Hepatocyte (in vitro differentiated cells): ENCODE measurements around the gene WDR6. TPM values are rescaled to one million over a fixed set of nuclear protein-coding genes. Genes with fewer than 3 reads are reported as not detected.

ENCODE experiments used
- DNase-seq: peaks from one replicate; pipeline ENCODE4 v3.0.0-alpha.2; 2016; ENCODE audit warnings: low spot score
- H2AFZ ChIP-seq: fragments of 200-600 bp; sonication (generic); 2 replicates; pipeline ENCODE4 v1.6.0; 2016; ENCODE audit warnings: antibody characterized with exemption, mild to moderate bottlenecking
- H3K27ac ChIP-seq: fragments of 200-600 bp; sonication (generic); 2 replicates; pipeline ENCODE4 v1.5.1; 2016; ENCODE audit warnings: mild to moderate bottlenecking
- H3K27me3 ChIP-seq: fragments of 200-600 bp; sonication (generic); 2 replicates; pipeline ENCODE4 v1.6.1; 2016
- H3K36me3 ChIP-seq: fragments of 200-600 bp; sonication (generic); replicated peaks from 2 replicates; pipeline ENCODE4 v1.5.1; 2016; ENCODE audit warnings: low read depth; ENCODE audit not compliant: insufficient read depth
- H3K4me1 ChIP-seq: fragments of 200-600 bp; sonication (generic); 2 replicates; pipeline ENCODE4 v1.5.1; 2016; ENCODE audit warnings: mild to moderate bottlenecking, moderate library complexity; ENCODE audit not compliant: insufficient read depth
- H3K4me2 ChIP-seq: fragments of 200-600 bp; sonication (generic); 2 replicates; pipeline ENCODE4 v1.6.0; 2016
- H3K4me3 ChIP-seq: fragments of 200-600 bp; sonication (generic); 2 replicates; pipeline ENCODE4 v1.5.1; 2016; ENCODE audit warnings: mild to moderate bottlenecking
- H3K79me2 ChIP-seq: fragments of 200-600 bp; sonication (generic); 2 replicates; pipeline ENCODE4 v1.6.0; 2017; ENCODE audit warnings: mild to moderate bottlenecking
- H3K9me2 ChIP-seq: fragments of 200-600 bp; sonication (generic); replicated peaks from 2 replicates; pipeline ENCODE4 v1.6.0; 2017; ENCODE audit warnings: mild to moderate bottlenecking; ENCODE audit not compliant: insufficient read depth
- H3K9me3 ChIP-seq: fragments of 200-600 bp; sonication (generic); 2 replicates; pipeline ENCODE4 v1.5.1; 2016; ENCODE audit warnings: low read depth, mild to moderate bottlenecking
- H4K20me1 ChIP-seq: fragments of 200-600 bp; sonication (generic); 2 replicates; pipeline ENCODE4 v1.6.0; 2016; ENCODE audit warnings: mild to moderate bottlenecking; ENCODE audit not compliant: insufficient read depth, poor library complexity, severe bottlenecking
- EZH2 ChIP-seq: fragments of 200-600 bp; sonication (generic); IDR thresholded peaks from 2 replicates; pipeline ENCODE4 v1.6.1; 2016; ENCODE audit warnings: antibody characterized with exemption, mild to moderate bottlenecking, borderline replicate concordance
- EZH2phosphoT487 ChIP-seq: fragments of 200-600 bp; sonication (generic); IDR thresholded peaks from one replicate; pipeline ENCODE4 v1.6.1; 2018; ENCODE audit warnings: antibody characterized with exemption, mild to moderate bottlenecking, low read depth, moderate library complexity; ENCODE audit not compliant: unreplicated experiment, severe bottlenecking
- WGBS: methylation state at CpG from one replicate; pipeline ENCODE4 v1.1.6; 2016; ENCODE audit warnings: low lambda C conversion rate; ENCODE audit errors: missing lambda C conversion rate; 5-methylcytosine and 5-hydroxymethylcytosine counted together
- polyA plus RNA-seq: library from polyadenylated mRNA; unstranded; fragments of >200 nt; fragmentation: Nextera tagmentation; extraction: Ambion mirVana; gene quantifications from 2 replicates; pipeline ENCODE4 v1.2.1, GENCODE V29; 2016
- total RNA-seq: library from RNA; depleted of rRNA; stranded (reverse); fragments of >200 nt; gene quantifications from 2 replicates; pipeline ENCODE4 v1.2.3, GENCODE V29; 2014
- TF ChIP-seq, protein P1 (sequence below): fragments of 200-600 bp; sonication (generic); IDR thresholded peaks from 2 replicates; pipeline ENCODE4 v1.5.1; 2016; ENCODE audit warnings: antibody characterized with exemption, mild to moderate bottlenecking; ENCODE audit not compliant: poor library complexity

WDR6 gene, protein sequence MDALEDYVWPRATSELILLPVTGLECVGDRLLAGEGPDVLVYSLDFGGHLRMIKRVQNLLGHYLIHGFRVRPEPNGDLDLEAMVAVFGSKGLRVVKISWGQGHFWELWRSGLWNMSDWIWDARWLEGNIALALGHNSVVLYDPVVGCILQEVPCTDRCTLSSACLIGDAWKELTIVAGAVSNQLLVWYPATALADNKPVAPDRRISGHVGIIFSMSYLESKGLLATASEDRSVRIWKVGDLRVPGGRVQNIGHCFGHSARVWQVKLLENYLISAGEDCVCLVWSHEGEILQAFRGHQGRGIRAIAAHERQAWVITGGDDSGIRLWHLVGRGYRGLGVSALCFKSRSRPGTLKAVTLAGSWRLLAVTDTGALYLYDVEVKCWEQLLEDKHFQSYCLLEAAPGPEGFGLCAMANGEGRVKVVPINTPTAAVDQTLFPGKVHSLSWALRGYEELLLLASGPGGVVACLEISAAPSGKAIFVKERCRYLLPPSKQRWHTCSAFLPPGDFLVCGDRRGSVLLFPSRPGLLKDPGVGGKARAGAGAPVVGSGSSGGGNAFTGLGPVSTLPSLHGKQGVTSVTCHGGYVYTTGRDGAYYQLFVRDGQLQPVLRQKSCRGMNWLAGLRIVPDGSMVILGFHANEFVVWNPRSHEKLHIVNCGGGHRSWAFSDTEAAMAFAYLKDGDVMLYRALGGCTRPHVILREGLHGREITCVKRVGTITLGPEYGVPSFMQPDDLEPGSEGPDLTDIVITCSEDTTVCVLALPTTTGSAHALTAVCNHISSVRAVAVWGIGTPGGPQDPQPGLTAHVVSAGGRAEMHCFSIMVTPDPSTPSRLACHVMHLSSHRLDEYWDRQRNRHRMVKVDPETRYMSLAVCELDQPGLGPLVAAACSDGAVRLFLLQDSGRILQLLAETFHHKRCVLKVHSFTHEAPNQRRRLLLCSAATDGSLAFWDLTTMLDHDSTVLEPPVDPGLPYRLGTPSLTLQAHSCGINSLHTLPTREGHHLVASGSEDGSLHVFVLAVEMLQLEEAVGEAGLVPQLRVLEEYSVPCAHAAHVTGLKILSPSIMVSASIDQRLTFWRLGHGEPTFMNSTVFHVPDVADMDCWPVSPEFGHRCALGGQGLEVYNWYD
- total RNA-seq, result 124 and 157 TPM in 2 replicates
- 190 and 215 TPM in 2 replicates for polyA plus RNA-seq

DNA sequence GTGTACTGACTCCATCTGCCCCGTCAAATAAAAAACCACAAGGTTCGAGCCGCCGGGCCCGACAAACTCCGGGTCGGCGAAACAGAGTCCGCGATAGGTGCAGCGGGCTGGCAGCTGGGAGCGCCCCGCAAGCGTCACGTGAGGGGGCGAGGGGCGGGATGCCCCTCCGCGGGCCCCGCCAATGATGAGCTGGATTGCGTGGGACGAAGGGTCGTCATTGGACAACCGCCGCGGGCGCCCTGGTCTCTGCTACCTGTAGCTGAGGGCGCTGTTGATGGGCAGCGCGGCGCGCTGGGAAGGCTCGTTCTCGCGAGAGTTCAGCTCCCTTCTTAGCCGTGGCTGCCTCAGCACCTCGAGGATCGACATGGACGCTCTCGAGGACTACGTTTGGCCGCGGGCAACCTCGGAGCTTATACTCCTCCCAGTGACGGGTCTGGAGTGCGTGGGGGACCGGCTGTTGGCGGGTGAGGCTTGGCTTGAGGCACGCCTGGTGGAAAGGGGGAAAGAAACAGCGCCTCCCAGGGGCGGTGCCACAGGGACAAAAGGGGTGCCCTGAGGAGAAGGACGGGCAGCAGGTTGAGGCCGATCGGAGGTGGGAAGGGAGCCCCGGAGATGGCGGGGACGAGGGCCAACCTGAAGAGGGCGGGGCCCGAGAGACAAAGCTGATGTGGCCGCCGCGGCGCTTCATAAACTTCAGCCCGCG, at the start of gene WDR6:
Gene WDR6, plus strand, starts transcription at position 324 of the 703 bp plus-strand sequence. Its CDS starts 41 bp downstream, at position 365.
- H3K9me3 ChIP-seq, result no peaks in the 10 kb centered on the region
- H3K27ac ChIP-seq, result peak within 1 kb of the TSS; percentile 95
- TF ChIP-seq, protein P1, sequence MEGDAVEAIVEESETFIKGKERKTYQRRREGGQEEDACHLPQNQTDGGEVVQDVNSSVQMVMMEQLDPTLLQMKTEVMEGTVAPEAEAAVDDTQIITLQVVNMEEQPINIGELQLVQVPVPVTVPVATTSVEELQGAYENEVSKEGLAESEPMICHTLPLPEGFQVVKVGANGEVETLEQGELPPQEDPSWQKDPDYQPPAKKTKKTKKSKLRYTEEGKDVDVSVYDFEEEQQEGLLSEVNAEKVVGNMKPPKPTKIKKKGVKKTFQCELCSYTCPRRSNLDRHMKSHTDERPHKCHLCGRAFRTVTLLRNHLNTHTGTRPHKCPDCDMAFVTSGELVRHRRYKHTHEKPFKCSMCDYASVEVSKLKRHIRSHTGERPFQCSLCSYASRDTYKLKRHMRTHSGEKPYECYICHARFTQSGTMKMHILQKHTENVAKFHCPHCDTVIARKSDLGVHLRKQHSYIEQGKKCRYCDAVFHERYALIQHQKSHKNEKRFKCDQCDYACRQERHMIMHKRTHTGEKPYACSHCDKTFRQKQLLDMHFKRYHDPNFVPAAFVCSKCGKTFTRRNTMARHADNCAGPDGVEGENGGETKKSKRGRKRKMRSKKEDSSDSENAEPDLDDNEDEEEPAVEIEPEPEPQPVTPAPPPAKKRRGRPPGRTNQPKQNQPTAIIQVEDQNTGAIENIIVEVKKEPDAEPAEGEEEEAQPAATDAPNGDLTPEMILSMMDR, result peak; percentile 53
- TF ChIP-seq EZH2phosphoT487 (no peak), EZH2 (no peak)
- peak within 1 kb of the TSS; percentile 66 for H2AFZ ChIP-seq
- peaks cover 4% of the 10 kb centered on the region for H3K4me1 ChIP-seq
- peak within 1 kb of the TSS; percentile 88 for H3K4me2 ChIP-seq
- H3K9me2 ChIP-seq, result no peaks in the 10 kb centered on the region
- WGBS, result under 1% methylated on average over 57 of the region's 65 CpGs
- H4K20me1 ChIP-seq, result peaks cover 42% of the 10 kb centered on the region
- peak; percentile 99 for DNase-seq
- H3K36me3 ChIP-seq, result no peaks in the 10 kb centered on the region
- H3K4me3 ChIP-seq, result peak within 1 kb of the TSS; percentile 40
- no peaks in the 10 kb centered on the region for H3K27me3 ChIP-seq
- H3K79me2 ChIP-seq, result peaks cover 47% of the 10 kb centered on the region

DNA sequence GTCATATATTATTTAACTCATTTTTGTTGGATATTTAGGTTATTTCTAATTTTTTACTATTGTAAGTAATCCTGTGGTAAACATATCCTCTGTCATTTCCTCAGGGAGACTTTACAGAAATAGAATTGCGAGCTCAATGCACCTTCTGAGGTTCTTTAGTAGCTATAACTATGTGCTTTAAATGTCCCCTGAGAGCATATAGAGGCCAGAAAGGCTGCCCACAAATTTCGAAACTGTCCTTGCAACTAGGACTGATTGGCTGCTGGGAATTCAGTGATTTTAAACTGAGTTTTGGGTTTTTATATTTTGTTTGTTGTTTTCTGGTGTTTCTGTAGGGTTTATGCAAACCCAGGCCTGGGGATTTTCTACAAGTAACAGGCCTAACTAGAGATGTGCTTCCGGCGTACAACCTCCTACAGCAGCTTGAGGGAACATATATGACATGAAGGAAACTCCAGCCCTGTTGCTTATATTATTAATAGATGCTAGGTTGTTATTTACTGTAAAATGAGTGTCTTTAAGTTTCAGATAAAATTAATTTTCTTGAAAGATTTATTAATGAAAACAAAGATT, 46.3 kb upstream of the WDR6 start:
- H3K27ac ChIP-seq, result no peak overlapping the region
- H3K4me1 ChIP-seq, result no peaks in the 10 kb centered on the region
- H2AFZ ChIP-seq, result no peak overlapping the region
- no peak for DNase-seq
- peaks cover 21% of the 10 kb centered on the region for H3K79me2 ChIP-seq
- H4K20me1 ChIP-seq, result no peaks in the 10 kb centered on the region
- H3K27me3 ChIP-seq, result no peaks in the 10 kb centered on the region
- no peaks in the 10 kb centered on the region for H3K9me2 ChIP-seq
- no peak for TF ChIP-seq EZH2
- TF ChIP-seq, protein P1, result no peak
- TF ChIP-seq EZH2phosphoT487, result no peak
- WGBS, result 84% methylated on average over 4 of the region's 4 CpGs
- no peaks in the 10 kb centered on the region for H3K36me3 ChIP-seq
- H3K9me3 ChIP-seq, result no peaks in the 10 kb centered on the region
- H3K4me3 ChIP-seq, result no peak overlapping the region
- H3K4me2 ChIP-seq, result no peak overlapping the region

DNA sequence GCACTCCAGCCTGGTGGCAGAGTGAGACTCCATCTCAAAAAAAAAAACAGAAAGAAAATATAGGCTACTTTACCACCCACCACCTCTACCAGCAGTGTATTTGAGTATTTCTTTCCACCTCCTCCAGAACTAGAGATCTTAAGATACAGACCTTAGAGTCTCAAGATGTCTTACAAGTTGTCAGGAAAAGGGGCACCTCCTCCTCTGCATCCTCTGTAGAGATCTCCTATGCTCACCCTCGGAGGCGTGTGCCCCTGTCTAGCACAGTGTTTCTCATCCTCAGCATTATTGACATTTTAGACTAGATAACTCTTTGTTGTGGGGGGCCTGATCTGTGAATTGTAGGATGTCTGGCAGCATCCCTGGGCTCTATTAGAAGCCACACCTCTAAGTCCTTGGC, 44.9 kb upstream of the WDR6 start:
- H3K4me2 ChIP-seq, result no peak overlapping the region
- TF ChIP-seq EZH2 (no peak), EZH2phosphoT487 (no peak)
- TF ChIP-seq, protein P1, result no peak

More for the DNA sequence above, 44.9 kb upstream of the WDR6 start:
- no peak for DNase-seq
- H3K36me3 ChIP-seq, result no peaks in the 10 kb centered on the region
- no peak overlapping the region for H3K4me3 ChIP-seq
- no peaks in the 10 kb centered on the region for H3K4me1 ChIP-seq
- 89% methylated on average over 2 of the region's 2 CpGs for WGBS
- H3K79me2 ChIP-seq, result peaks cover 16% of the 10 kb centered on the region
- H3K27me3 ChIP-seq, result no peaks in the 10 kb centered on the region
- no peaks in the 10 kb centered on the region for H3K9me3 ChIP-seq
- no peak overlapping the region for H3K27ac ChIP-seq
- no peak overlapping the region for H2AFZ ChIP-seq
- no peaks in the 10 kb centered on the region for H3K9me2 ChIP-seq
- H4K20me1 ChIP-seq, result no peaks in the 10 kb centered on the region
